ENCODE results near the gene KPNB1.

The KPNB1 gene

DNA sequence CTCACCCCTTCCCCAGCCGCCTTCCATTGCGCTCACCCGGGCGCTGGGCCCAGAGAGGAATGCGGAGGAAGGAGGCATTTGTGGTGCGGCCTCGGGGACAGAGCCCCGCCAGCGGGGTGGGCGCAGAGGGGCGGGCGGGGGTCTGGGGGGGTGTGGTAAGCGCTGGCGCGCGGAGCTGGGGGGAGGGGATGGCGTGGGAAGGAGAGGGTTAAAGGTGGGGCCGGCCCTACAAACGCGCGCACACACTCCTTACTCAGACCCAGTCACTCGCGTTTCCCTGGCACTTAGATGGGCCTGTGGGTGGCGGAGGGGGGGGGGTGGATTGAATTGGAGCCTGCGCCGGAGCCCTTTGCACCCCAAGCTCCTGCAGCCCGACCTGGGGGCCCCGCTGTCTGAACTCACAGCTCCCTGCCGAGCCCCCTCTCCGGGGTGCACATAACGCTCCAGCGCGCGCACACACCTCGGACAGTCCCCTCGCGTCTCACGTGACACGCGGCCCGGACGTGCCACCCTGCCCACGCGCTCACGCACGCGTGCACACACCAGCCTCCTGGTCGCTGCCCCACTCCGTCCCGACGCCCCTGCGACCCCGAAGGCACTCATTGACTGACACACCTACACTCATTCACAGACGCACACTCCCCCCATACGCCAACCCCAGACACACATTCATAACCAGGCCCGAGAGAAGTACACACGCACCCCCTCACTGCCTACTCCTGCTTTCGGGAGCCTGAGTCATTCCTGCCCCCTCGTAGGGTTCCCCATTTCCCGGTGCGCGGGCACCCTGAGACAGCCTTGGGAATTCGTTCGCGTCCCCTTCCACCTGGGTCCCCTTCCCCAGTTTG is 45.1 kb downstream of the KPNB1 start:
- H3K9ac ChIP-seq (ENCODE audit: low read length), result peak overlapping the region; percentile 50
- no peaks in the 10 kb centered on the region for H3K36me3 ChIP-seq (ENCODE audit: control insufficient read depth, low read depth, low read length)
- peak overlapping the region; percentile 80 for H3K4me3 ChIP-seq (ENCODE audit: low read length)
- peaks cover 21% of the 10 kb centered on the region for H3K4me1 ChIP-seq (ENCODE audit: control insufficient read depth, low read depth, low read length)
- no peak overlapping the region for H3K27ac ChIP-seq (ENCODE audit: low read length)
- H3K9me3 ChIP-seq (ENCODE audit: control insufficient read depth, low read depth, low read length), result no peaks in the 10 kb centered on the region
- no peaks in the 10 kb centered on the region for H3K27me3 ChIP-seq (ENCODE audit: control insufficient read depth, insufficient read depth, low read length)

- Histone ChIP-seq H3K4me3 (ENCODE audit: low read length) (peak overlapping the region; percentile 80), H3K36me3 (ENCODE audit: control insufficient read depth, low read depth, low read length) (no peaks in the 10 kb centered on the region), H3K9ac (ENCODE audit: low read length) (peak overlapping the region; percentile 50), H3K27ac (ENCODE audit: low read length) (no peak overlapping the region), H3K27me3 (ENCODE audit: control insufficient read depth, insufficient read depth, low read length) (no peaks in the 10 kb centered on the region), H3K9me3 (ENCODE audit: control insufficient read depth, low read depth, low read length) (no peaks in the 10 kb centered on the region), H3K4me1 (ENCODE audit: control insufficient read depth, low read depth, low read length) (peaks cover 21% of the 10 kb centered on the region)
Observed at GRCh38 chr17:47695429-47696376, 46.0 kb downstream of the KPNB1 start.

DNA sequence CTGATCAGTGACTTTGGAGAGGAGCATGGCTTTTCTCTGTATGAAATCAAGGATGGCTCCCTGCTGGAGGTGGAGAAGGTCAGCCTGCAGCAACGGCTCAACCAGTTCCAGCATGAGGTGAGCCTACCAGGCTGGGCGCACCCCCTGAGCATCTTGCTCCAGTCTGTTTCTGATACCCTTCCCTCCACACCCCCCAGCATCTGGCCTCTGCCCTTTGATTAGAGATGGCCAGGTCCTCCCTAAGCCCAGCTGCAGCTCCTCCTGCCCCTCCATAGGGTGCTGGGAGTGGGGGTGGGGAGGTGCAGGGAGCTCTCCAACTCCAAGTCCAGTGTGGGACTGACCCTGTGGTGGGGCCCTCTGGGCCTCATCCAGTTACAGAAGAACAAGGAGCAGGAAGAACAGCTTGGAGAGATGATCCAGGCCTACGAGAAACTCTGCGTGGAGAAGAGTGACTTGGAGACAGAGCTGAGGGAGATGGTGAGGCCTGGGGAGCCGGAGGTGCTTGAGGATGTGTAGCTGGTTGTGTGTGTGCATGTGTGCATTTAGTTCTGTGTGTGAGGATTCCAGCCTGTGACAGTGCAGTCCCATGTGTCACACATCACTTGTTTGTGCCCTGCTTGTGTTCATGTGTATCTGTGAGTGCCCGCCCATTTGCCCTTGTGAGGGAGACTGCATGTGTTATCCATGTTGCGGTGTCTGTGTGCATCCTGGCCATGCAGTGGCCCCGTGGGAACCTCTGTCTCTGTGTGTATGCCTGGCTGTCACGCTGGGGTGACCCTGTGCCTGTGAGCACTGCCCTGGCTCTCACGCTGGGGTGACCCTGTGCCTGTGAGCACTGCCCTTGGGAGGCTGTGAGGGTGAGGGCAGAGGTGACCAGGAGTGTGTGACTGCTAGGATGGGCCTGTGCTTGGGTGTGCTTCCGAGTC is 47.3 kb downstream of the KPNB1 start:
- Histone ChIP-seq H3K36me3 (ENCODE audit: control insufficient read depth, low read depth, low read length) (peaks cover 4% of the 10 kb centered on the region), H3K4me1 (ENCODE audit: control insufficient read depth, low read depth, low read length) (peaks cover 19% of the 10 kb centered on the region), H3K27ac (ENCODE audit: low read length) (no peak overlapping the region), H3K27me3 (ENCODE audit: control insufficient read depth, insufficient read depth, low read length) (no peaks in the 10 kb centered on the region), H3K9me3 (ENCODE audit: control insufficient read depth, low read depth, low read length) (no peaks in the 10 kb centered on the region), H3K9ac (ENCODE audit: low read length) (no peak overlapping the region), H3K4me3 (ENCODE audit: low read length) (no peak overlapping the region)

DNA sequence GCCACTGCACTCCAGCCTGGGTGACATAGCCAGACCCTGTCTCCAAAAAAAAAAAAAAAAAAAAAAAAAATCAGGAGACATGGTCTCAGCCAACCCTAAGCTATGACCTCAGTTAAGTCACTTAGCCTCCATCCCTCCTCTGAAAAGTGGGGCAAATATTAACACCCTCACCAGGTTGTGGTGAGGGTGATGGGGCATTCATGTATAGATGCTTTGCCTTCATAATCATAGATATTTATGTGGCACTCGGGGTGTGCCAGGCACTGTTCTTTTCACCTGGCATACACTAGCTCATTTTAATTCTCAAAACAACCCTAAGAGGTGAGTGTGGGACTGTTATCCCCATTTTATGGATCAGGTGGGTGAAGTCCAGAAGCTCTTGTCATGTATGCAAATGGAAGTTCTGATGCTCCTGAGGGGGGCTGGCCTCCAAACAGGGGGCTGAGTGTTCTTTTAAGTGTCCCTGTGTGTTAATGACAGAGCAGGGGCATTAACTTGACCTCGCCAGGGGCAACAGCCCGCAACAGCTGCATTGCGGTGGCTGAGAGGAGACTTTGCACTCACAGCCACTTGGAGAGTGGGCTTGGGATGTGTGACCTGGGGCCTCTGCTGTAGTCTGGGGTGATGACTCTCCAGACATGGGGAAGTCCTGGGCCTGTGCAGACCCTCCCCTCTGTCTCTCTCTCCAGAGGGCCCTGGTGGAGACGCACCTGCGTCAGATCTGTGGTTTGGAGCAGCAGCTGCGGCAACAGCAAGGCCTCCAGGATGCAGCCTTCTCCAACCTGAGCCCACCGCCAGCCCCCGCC is 48.4 kb downstream of the KPNB1 start:
- H3K36me3 ChIP-seq (ENCODE audit: control insufficient read depth, low read depth, low read length), result peaks cover 4% of the 10 kb centered on the region
- H3K9ac ChIP-seq (ENCODE audit: low read length), result no peak overlapping the region
- no peak overlapping the region for H3K4me3 ChIP-seq (ENCODE audit: low read length)
- no peak overlapping the region for H3K27ac ChIP-seq (ENCODE audit: low read length)
- H3K27me3 ChIP-seq (ENCODE audit: control insufficient read depth, insufficient read depth, low read length), result no peaks in the 10 kb centered on the region
- no peaks in the 10 kb centered on the region for H3K9me3 ChIP-seq (ENCODE audit: control insufficient read depth, low read depth, low read length)
- peaks cover 8% of the 10 kb centered on the region for H3K4me1 ChIP-seq (ENCODE audit: control insufficient read depth, low read depth, low read length)

GRCh38 chr17:47698749-47699535 is 49.2 kb downstream of the KPNB1 start:
- H3K27ac ChIP-seq (ENCODE audit: low read length), result no peak overlapping the region
- no peaks in the 10 kb centered on the region for H3K27me3 ChIP-seq (ENCODE audit: control insufficient read depth, insufficient read depth, low read length)
- H3K36me3 ChIP-seq (ENCODE audit: control insufficient read depth, low read depth, low read length), result peaks cover 4% of the 10 kb centered on the region
- H3K4me3 ChIP-seq (ENCODE audit: low read length), result no peak overlapping the region
- H3K4me1 ChIP-seq (ENCODE audit: control insufficient read depth, low read depth, low read length), result peaks cover 5% of the 10 kb centered on the region
- no peak overlapping the region for H3K9ac ChIP-seq (ENCODE audit: low read length)
- no peaks in the 10 kb centered on the region for H3K9me3 ChIP-seq (ENCODE audit: control insufficient read depth, low read depth, low read length)

DNA sequence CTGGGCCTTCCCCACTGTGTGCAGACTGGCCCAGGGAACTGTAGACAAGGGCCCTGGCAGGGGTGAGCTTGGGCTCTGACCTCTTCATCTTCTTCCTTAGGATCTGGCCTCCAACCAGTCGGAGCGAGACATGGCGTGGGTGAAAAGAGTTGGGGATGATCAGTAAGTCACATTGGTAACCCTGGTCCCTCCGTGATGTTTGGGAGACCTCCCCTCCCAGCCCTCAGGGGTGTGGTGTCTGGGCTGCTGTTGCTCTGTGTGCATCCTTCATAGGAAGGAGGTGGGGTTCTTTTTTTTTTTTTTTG is 49.8 kb downstream of the KPNB1 start:
- peaks cover 5% of the 10 kb centered on the region for H3K4me1 ChIP-seq (ENCODE audit: control insufficient read depth, low read depth, low read length)
- H3K9me3 ChIP-seq (ENCODE audit: control insufficient read depth, low read depth, low read length), result no peaks in the 10 kb centered on the region
- H3K4me3 ChIP-seq (ENCODE audit: low read length), result no peak overlapping the region
- no peak overlapping the region for H3K27ac ChIP-seq (ENCODE audit: low read length)
- H3K27me3 ChIP-seq (ENCODE audit: control insufficient read depth, insufficient read depth, low read length), result no peaks in the 10 kb centered on the region
- H3K36me3 ChIP-seq (ENCODE audit: control insufficient read depth, low read depth, low read length), result peaks cover 4% of the 10 kb centered on the region
- H3K9ac ChIP-seq (ENCODE audit: low read length), result no peak overlapping the region

- no peak overlapping the region for H3K9ac ChIP-seq (ENCODE audit: low read length)
- H3K4me1 ChIP-seq (ENCODE audit: control insufficient read depth, low read depth, low read length), result peaks cover 5% of the 10 kb centered on the region
- peaks cover 4% of the 10 kb centered on the region for H3K36me3 ChIP-seq (ENCODE audit: control insufficient read depth, low read depth, low read length)
- H3K27ac ChIP-seq (ENCODE audit: low read length), result no peak overlapping the region
- H3K9me3 ChIP-seq (ENCODE audit: control insufficient read depth, low read depth, low read length), result no peaks in the 10 kb centered on the region
- H3K4me3 ChIP-seq (ENCODE audit: low read length), result no peak overlapping the region
- no peaks in the 10 kb centered on the region for H3K27me3 ChIP-seq (ENCODE audit: control insufficient read depth, insufficient read depth, low read length)
Observed at GRCh38 chr17:47700471-47701449, 51.0 kb downstream of the KPNB1 start.

- peaks cover 4% of the 10 kb centered on the region for H3K36me3 ChIP-seq (ENCODE audit: control insufficient read depth, low read depth, low read length)
- no peak overlapping the region for H3K27ac ChIP-seq (ENCODE audit: low read length)
- H3K4me3 ChIP-seq (ENCODE audit: low read length), result no peak overlapping the region
- H3K27me3 ChIP-seq (ENCODE audit: control insufficient read depth, insufficient read depth, low read length), result no peaks in the 10 kb centered on the region
- H3K4me1 ChIP-seq (ENCODE audit: control insufficient read depth, low read depth, low read length), result no peaks in the 10 kb centered on the region
- H3K9me3 ChIP-seq (ENCODE audit: control insufficient read depth, low read depth, low read length), result no peaks in the 10 kb centered on the region
- H3K9ac ChIP-seq (ENCODE audit: low read length), result no peak overlapping the region
Observed at GRCh38 chr17:47701608-47702007, 51.9 kb downstream of the KPNB1 start.

- no peak overlapping the region for H3K9ac ChIP-seq (ENCODE audit: low read length)
- H3K4me3 ChIP-seq (ENCODE audit: low read length), result no peak overlapping the region
- no peaks in the 10 kb centered on the region for H3K4me1 ChIP-seq (ENCODE audit: control insufficient read depth, low read depth, low read length)
- peaks cover 4% of the 10 kb centered on the region for H3K36me3 ChIP-seq (ENCODE audit: control insufficient read depth, low read depth, low read length)
- no peaks in the 10 kb centered on the region for H3K27me3 ChIP-seq (ENCODE audit: control insufficient read depth, insufficient read depth, low read length)
- H3K27ac ChIP-seq (ENCODE audit: low read length), result no peak overlapping the region
- H3K9me3 ChIP-seq (ENCODE audit: control insufficient read depth, low read depth, low read length), result no peaks in the 10 kb centered on the region
Observed at GRCh38 chr17:47702391-47702995, 52.8 kb downstream of the KPNB1 start.
